BLaER1 treated with 17β-estradiol and CSF1 and Interleukin-3, amounts not matched to agents 10 nM and 100 nM (cell line): Measurements from ENCODE around the gene C11orf21.

Experiments
- H3K27ac ChIP-seq, 11 experiments: shearing (Covaris generic); formaldehyde crosslinking; 2 replicates each; pipeline ENCODE4 v1.8.1; 2022
- H3K27me3 ChIP-seq, 11 experiments: shearing (Covaris generic); formaldehyde crosslinking; 2 replicates each; pipeline ENCODE4 v1.8.1; 2022
- H3K36me3 ChIP-seq, 11 experiments: shearing (Covaris generic); formaldehyde crosslinking; 2 replicates each; pipeline ENCODE4 v1.8.1; 2022
- H3K4me1 ChIP-seq, 10 experiments: shearing (Covaris generic); formaldehyde crosslinking; 2 replicates each; pipeline ENCODE4 v1.8.1; 2022
- H3K4me2 ChIP-seq, 11 experiments: shearing (Covaris generic); formaldehyde crosslinking; 2 replicates each; pipeline ENCODE4 v1.8.1; 2022
- H3K4me3 ChIP-seq, 10 experiments: shearing (Covaris generic); formaldehyde crosslinking; 2 replicates each; pipeline ENCODE4 v1.8.1; 2022
- H3K9ac ChIP-seq, 11 experiments: shearing (Covaris generic); formaldehyde crosslinking; 2 replicates each; pipeline ENCODE4 v1.8.1; 2022
- H3K9me3 ChIP-seq, 11 experiments: shearing (Covaris generic); formaldehyde crosslinking; replicated peaks in 1 of 11; 2 replicates each; pipeline ENCODE4 v1.8.1; 2022
- H4K20me1 ChIP-seq, 11 experiments: shearing (Covaris generic); formaldehyde crosslinking; 2 replicates each; pipeline ENCODE4 v1.8.1; 2022
- Cebpa-rat ChIP-seq, 11 experiments: shearing (Covaris generic); IDR thresholded peaks; 2 replicates each; pipeline ENCODE4 v1.8.1; 2022

Gene C11orf21

GRCh38 chr11:2311353-2312133, 9.8 kb upstream of the C11orf21 start:
- H3K4me2 ChIP-seq: peak overlapping the region in 3 of 11 experiments; percentile 43 to 59 (median 44); a peak in 4 of 22 replicates
- no peak overlapping the region for H3K27ac ChIP-seq
- no peaks in the 10 kb centered on the region for H3K36me3 ChIP-seq
- H3K4me3 ChIP-seq: no peak overlapping the region
- no peaks in the 10 kb centered on the region for H3K9me3 ChIP-seq
- peaks cover 0 to 6% (median 0%) of the 10 kb centered on the region in 11 experiments; a peak in 2 of 22 replicates for H3K27me3 ChIP-seq
- peaks cover 0 to 5% (median 0%) of the 10 kb centered on the region in 11 experiments; a peak in 1 of 22 replicates for H4K20me1 ChIP-seq
- TF ChIP-seq Cebpa-rat (IDR thresholded peaks at IDR 0.05): no peak
- peak overlapping the region in 2 of 11 experiments; percentile 18 to 19; a peak in 1 of 22 replicates for H3K9ac ChIP-seq
- peaks cover 42 to 63% (median 53%) of the 10 kb centered on the region in 10 experiments for H3K4me1 ChIP-seq

- H3K27me3 ChIP-seq: no peaks in the 10 kb centered on the region
- H3K9me3 ChIP-seq: no peaks in the 10 kb centered on the region
- peaks cover 0 to 5% (median 0%) of the 10 kb centered on the region in 11 experiments; a peak in 1 of 22 replicates for H4K20me1 ChIP-seq
- H3K9ac ChIP-seq: no peak overlapping the region
- no peaks in the 10 kb centered on the region for H3K36me3 ChIP-seq
- H3K4me1 ChIP-seq: peaks cover 42 to 63% (median 53%) of the 10 kb centered on the region in 10 experiments
- no peak overlapping the region; a peak in 2 of 22 replicates for H3K27ac ChIP-seq
- TF ChIP-seq Cebpa-rat (IDR thresholded peaks at IDR 0.05): no peak
- H3K4me3 ChIP-seq: no peak overlapping the region
- H3K4me2 ChIP-seq: no peak overlapping the region
Observed at GRCh38 chr11:2310786-2311352, 9.2 kb upstream of the C11orf21 start.

GRCh38 chr11:2310073-2310785, 8.5 kb upstream of the C11orf21 start:
- H3K4me1 ChIP-seq: peaks cover 42 to 63% (median 53%) of the 10 kb centered on the region in 10 experiments
- no peaks in the 10 kb centered on the region for H3K36me3 ChIP-seq
- H3K27ac ChIP-seq: peak overlapping the region in 1 of 11 experiments; percentile 26; a peak in 2 of 22 replicates
- H3K4me2 ChIP-seq: no peak overlapping the region
- no peak overlapping the region for H3K9ac ChIP-seq
- peaks cover 0 to 10% (median 0%) of the 10 kb centered on the region in 11 experiments; a peak in 1 of 22 replicates for H4K20me1 ChIP-seq
- H3K27me3 ChIP-seq: no peaks in the 10 kb centered on the region
- TF ChIP-seq Cebpa-rat (IDR thresholded peaks at IDR 0.05): no peak
- no peaks in the 10 kb centered on the region for H3K9me3 ChIP-seq
- H3K4me3 ChIP-seq: no peak overlapping the region

- Histone ChIP-seq H3K36me3 (no peaks in the 10 kb centered on the region), H3K27ac (no peak overlapping the region), H3K9ac (0 out of 22 replicates have a peak overlapping the region, but pooled peaks of 1 of the 11 experiments have one; percentile 15), H3K9me3 (no peaks in the 10 kb centered on the region), H3K4me1 (peaks cover 41 to 64% (median 53%) of the 10 kb centered on the region in 10 experiments), H4K20me1 (peaks cover 0 to 10% (median 0%) of the 10 kb centered on the region in 11 experiments; a peak in 1 of 22 replicates), H3K4me3 (no peak overlapping the region), H3K4me2 (no peak overlapping the region), H3K27me3 (no peaks in the 10 kb centered on the region)
- TF ChIP-seq Cebpa-rat (IDR thresholded peaks at IDR 0.05): no peak
Observed at GRCh38 chr11:2309251-2310072, 7.7 kb upstream of the C11orf21 start.

GRCh38 chr11:2308713-2309112, 7.0 kb upstream of the C11orf21 start:
- Histone ChIP-seq H3K27me3 (no peaks in the 10 kb centered on the region), H3K4me2 (no peak overlapping the region), H3K9me3 (no peaks in the 10 kb centered on the region), H3K4me3 (no peak overlapping the region), H3K4me1 (peaks cover 38 to 64% (median 52%) of the 10 kb centered on the region in 10 experiments), H3K36me3 (no peaks in the 10 kb centered on the region), H3K27ac (no peak overlapping the region), H4K20me1 (peaks cover 0 to 10% (median 0%) of the 10 kb centered on the region in 11 experiments; a peak in 1 of 22 replicates), H3K9ac (no peak overlapping the region)
- TF ChIP-seq Cebpa-rat (IDR thresholded peaks at IDR 0.05): no peak

GRCh38 chr11:2307501-2308331, 6.0 kb upstream of the C11orf21 start:
- H3K27ac ChIP-seq: peak overlapping the region in 4 of 11 experiments; percentile 9 to 53 (median 33); a peak in 9 of 22 replicates
- TF ChIP-seq Cebpa-rat (IDR thresholded peaks at IDR 0.05): no peak
- peak overlapping the region; percentile 50 to 91 (median 75); a peak in 20 of 22 replicates for H3K4me2 ChIP-seq
- no peaks in the 10 kb centered on the region for H3K9me3 ChIP-seq
- H3K4me3 ChIP-seq: no peak overlapping the region
- peak overlapping the region in 7 of 11 experiments; percentile 5 to 57 (median 42); a peak in 9 of 22 replicates for H3K9ac ChIP-seq
- peaks cover 45 to 65% (median 55%) of the 10 kb centered on the region in 10 experiments for H3K4me1 ChIP-seq
- peaks cover 0 to 10% (median 0%) of the 10 kb centered on the region in 11 experiments; a peak in 1 of 22 replicates for H4K20me1 ChIP-seq
- H3K36me3 ChIP-seq: no peaks in the 10 kb centered on the region
- no peaks in the 10 kb centered on the region for H3K27me3 ChIP-seq

GRCh38 chr11:2306877-2307500, 5.3 kb upstream of the C11orf21 start:
- H3K4me1 ChIP-seq: peaks cover 52 to 65% (median 58%) of the 10 kb centered on the region in 10 experiments
- TF ChIP-seq Cebpa-rat (IDR thresholded peaks at IDR 0.05): no peak
- peak overlapping the region in 7 of 11 experiments; percentile 5 to 57 (median 42); a peak in 11 of 22 replicates for H3K9ac ChIP-seq
- 0 out of 20 replicates have a peak overlapping the region, but pooled peaks of 1 of the 10 experiments have one; percentile 28 for H3K4me3 ChIP-seq
- no peaks in the 10 kb centered on the region; a peak in 1 of 22 replicates for H3K27me3 ChIP-seq
- peak overlapping the region; percentile 50 to 91 (median 75); a peak in 21 of 22 replicates for H3K4me2 ChIP-seq
- H4K20me1 ChIP-seq: peaks cover 0 to 10% (median 0%) of the 10 kb centered on the region in 11 experiments; a peak in 1 of 22 replicates
- H3K27ac ChIP-seq: peak overlapping the region in 5 of 11 experiments; percentile 9 to 53 (median 32); a peak in 9 of 22 replicates
- no peaks in the 10 kb centered on the region for H3K9me3 ChIP-seq
- H3K36me3 ChIP-seq: no peaks in the 10 kb centered on the region
